Vagina (tissue), 2 donors: ENCODE measurements around the gene JCAD.

Experiments used
- CTCF ChIP-seq, 3 experiments: fragments of 450-650 bp in 2 of 3; fragments of 200-600 bp in 1 of 3; sonication (generic) in 1 of 3; IDR thresholded peaks; one replicate each; pipeline ENCODE4 v1.5.1; 2017 to 2019; ENCODE audit warnings: antibody characterized with exemption in 3 of 3, mild to moderate bottlenecking in 2 of 3, moderate library complexity in 2 of 3
- POLR2A ChIP-seq, 2 donors: fragments of 450-650 bp; IDR thresholded peaks; one replicate each; pipeline ENCODE4 v1.6.1; 2017; ENCODE audit warnings: antibody characterized with exemption in 2 of 2, mild to moderate bottlenecking in 2 of 2, moderate library complexity in 2 of 2
- POLR2AphosphoS5 ChIP-seq, 2 donors: sonication (generic); formaldehyde crosslinking; IDR thresholded peaks; one replicate each; pipeline ENCODE4 v1.9.0; 2017; ENCODE audit warnings: antibody characterized with exemption in 2 of 2, mild to moderate bottlenecking in 2 of 2, low read depth in 1 of 2; ENCODE audit not compliant: insufficient read depth in 1 of 2

- TF ChIP-seq CTCF (IDR thresholded peaks at IDR 0.05) (no peak), POLR2A (IDR thresholded peaks at IDR 0.05) (no peak), POLR2AphosphoS5 (IDR thresholded peaks at IDR 0.05; ENCODE audit: insufficient read depth in 1 of 2, low read depth in 1 of 2) (no peak)
Measured at GRCh38 chr10:30017966-30018365, 41.4 kb downstream of the JCAD start.
